ENCODE results near the gene CDH2. TPM values are rescaled to one million over a fixed set of nuclear protein-coding genes. Genes with fewer than 3 reads are reported as not detected.

The CDH2 gene
- polyA plus RNA-seq, 1 donor from 2014 or later, result 199 TPM

DNA sequence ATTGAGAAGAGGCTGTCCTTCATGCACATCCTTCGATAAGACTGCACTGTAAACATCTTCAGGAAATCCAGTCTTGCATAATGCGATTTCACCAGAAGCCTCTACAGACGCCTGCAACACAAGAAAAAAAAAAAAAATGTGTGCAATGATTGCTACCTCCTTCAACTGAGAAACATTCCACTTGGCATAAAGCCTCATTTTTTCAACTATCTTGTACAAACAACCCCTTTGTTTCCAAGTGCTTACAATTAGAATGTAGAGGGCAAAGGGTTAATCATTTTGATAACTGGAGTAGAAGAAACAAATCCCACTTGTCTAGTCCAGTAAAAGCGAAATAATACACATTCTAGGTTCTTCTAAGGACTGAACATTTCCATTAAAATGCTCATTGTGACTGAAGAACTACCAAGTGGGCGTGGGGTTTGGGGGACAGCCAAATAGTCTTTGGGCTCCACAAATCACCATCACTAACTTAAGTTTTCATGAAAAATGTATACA lies 29.2 kb downstream of the CDH2 start:
- Histone ChIP-seq H3K9me2 (ENCODE audit: insufficient read depth, low read length) (no peaks in the 10 kb centered on the region), H3K4me3 (ENCODE audit: low read length) (no peak overlapping the region), H3K9ac (ENCODE audit: low read length) (no peak overlapping the region), H3K9me3 (ENCODE audit: low read length) (no peaks in the 10 kb centered on the region), H2AFZ (ENCODE audit: low read depth, low read length) (no peak overlapping the region), H3K79me2 (replicated peaks; ENCODE audit: insufficient read depth, low read length) (peaks cover 98% of the 10 kb centered on the region), H4K20me1 (ENCODE audit: insufficient read depth) (peaks cover 39% of the 10 kb centered on the region), H3K4me2 (ENCODE audit: low read length) (no peak overlapping the region), H3F3A (ENCODE audit: insufficient read depth, low read length, poor library complexity, severe bottlenecking) (peaks cover 2% of the 10 kb centered on the region), H3K27ac (ENCODE audit: low read length) (no peak overlapping the region), H3K27me3 (ENCODE audit: insufficient read depth, low read depth, low read length) (no peaks in the 10 kb centered on the region), H3K36me3 (ENCODE audit: insufficient read depth, low read length) (peaks cover 4% of the 10 kb centered on the region)
- no peak for TF ChIP-seq CTCF (IDR thresholded peaks at IDR 0.05; ENCODE audit: poor library complexity, severe bottlenecking)
- no peak for TF ChIP-seq EP300 (conservative IDR thresholded peaks at IDR 0.05; ENCODE audit: poor library complexity, severe bottlenecking)
- TF ChIP-seq TAF1 (IDR thresholded peaks at IDR 0.05; ENCODE audit: low read depth), result no peak
- TF ChIP-seq REST (IDR thresholded peaks at IDR 0.05; ENCODE audit: borderline replicate concordance), result no peak
- TF ChIP-seq EZH2 (IDR thresholded peaks at IDR 0.05; ENCODE audit: borderline replicate concordance, insufficient read depth, low read length, poor library complexity, severe bottlenecking), result no peak
- no peak for TF ChIP-seq RAD21 (conservative IDR thresholded peaks at IDR 0.05)
- no peak for TF ChIP-seq MXI1 (conservative IDR thresholded peaks at IDR 0.05; ENCODE audit: poor library complexity, severe bottlenecking)
- TF ChIP-seq SMC3 (conservative IDR thresholded peaks at IDR 0.05; ENCODE audit: poor library complexity), result no peak
- no peak for TF ChIP-seq POLR2AphosphoS5 (IDR thresholded peaks at IDR 0.05)

- H3K4me2 ChIP-seq (ENCODE audit: low read length), result no peak overlapping the region
- peaks cover 13% of the 10 kb centered on the region for H4K20me1 ChIP-seq (ENCODE audit: insufficient read depth)
- H3F3A ChIP-seq (ENCODE audit: insufficient read depth, low read length, poor library complexity, severe bottlenecking), result no peaks in the 10 kb centered on the region
- TF ChIP-seq TAF1 (IDR thresholded peaks at IDR 0.05; ENCODE audit: low read depth) (no peak), CTCF (IDR thresholded peaks at IDR 0.05; ENCODE audit: poor library complexity, severe bottlenecking) (no peak), SMC3 (conservative IDR thresholded peaks at IDR 0.05; ENCODE audit: poor library complexity) (no peak), EZH2 (IDR thresholded peaks at IDR 0.05; ENCODE audit: borderline replicate concordance, insufficient read depth, low read length, poor library complexity, severe bottlenecking) (no peak), EP300 (conservative IDR thresholded peaks at IDR 0.05; ENCODE audit: poor library complexity, severe bottlenecking) (no peak), REST (IDR thresholded peaks at IDR 0.05; ENCODE audit: borderline replicate concordance) (no peak), POLR2AphosphoS5 (IDR thresholded peaks at IDR 0.05) (no peak), RAD21 (conservative IDR thresholded peaks at IDR 0.05) (no peak), MXI1 (conservative IDR thresholded peaks at IDR 0.05; ENCODE audit: poor library complexity, severe bottlenecking) (no peak)
- no peaks in the 10 kb centered on the region for H3K27me3 ChIP-seq (ENCODE audit: insufficient read depth, low read depth, low read length)
- H2AFZ ChIP-seq (ENCODE audit: low read depth, low read length), result no peak overlapping the region
- no peaks in the 10 kb centered on the region for H3K9me3 ChIP-seq (ENCODE audit: low read length)
- H3K4me3 ChIP-seq (ENCODE audit: low read length), result no peak overlapping the region
- H3K36me3 ChIP-seq (ENCODE audit: insufficient read depth, low read length), result peaks cover 4% of the 10 kb centered on the region
- no peak overlapping the region for H3K9ac ChIP-seq (ENCODE audit: low read length)
- H3K79me2 ChIP-seq (replicated peaks; ENCODE audit: insufficient read depth, low read length), result peaks cover 100% of the 10 kb centered on the region
- H3K27ac ChIP-seq (ENCODE audit: low read length), result no peak overlapping the region
- no peaks in the 10 kb centered on the region for H3K9me2 ChIP-seq (ENCODE audit: insufficient read depth, low read length)
Observed at GRCh38 chr18:28143725-28144124, 33.2 kb downstream of the CDH2 start.
